ENCODE results near the gene DHRS13. TPM values are rescaled to one million over a fixed set of nuclear protein-coding genes. Genes with fewer than 3 reads are reported as not detected.

DHRS13 gene, protein sequence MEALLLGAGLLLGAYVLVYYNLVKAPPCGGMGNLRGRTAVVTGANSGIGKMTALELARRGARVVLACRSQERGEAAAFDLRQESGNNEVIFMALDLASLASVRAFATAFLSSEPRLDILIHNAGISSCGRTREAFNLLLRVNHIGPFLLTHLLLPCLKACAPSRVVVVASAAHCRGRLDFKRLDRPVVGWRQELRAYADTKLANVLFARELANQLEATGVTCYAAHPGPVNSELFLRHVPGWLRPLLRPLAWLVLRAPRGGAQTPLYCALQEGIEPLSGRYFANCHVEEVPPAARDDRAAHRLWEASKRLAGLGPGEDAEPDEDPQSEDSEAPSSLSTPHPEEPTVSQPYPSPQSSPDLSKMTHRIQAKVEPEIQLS
- polyA plus RNA-seq (ENCODE audit: insufficient read length in 3 of 3) = 10 to 100 TPM; 16.0 to 18.7 (median 17.5) TPM
- long read RNA-seq, donor 1, transcript DHRS13-201 (5 exons, 1,921 nt) = major isoform, 14 of 16 reads
- long read RNA-seq, donor 1, partial matches to known transcripts = 0 of 16 reads
- long read RNA-seq, donor 1, other reads (novel, unspliced or antisense) = 0 of 16 reads
- long read RNA-seq, donor 2, transcript DHRS13-201 (5 exons, 1,921 nt) = major isoform, 10 of 13 reads
- long read RNA-seq, donor 2, partial matches to known transcripts = 0 of 13 reads
- long read RNA-seq, donor 2, other reads (novel, unspliced or antisense) = 0 of 13 reads
- long read RNA-seq, donor 3, transcript DHRS13-201 (5 exons, 1,921 nt) = major isoform, 14 of 16 reads
- long read RNA-seq, donor 3, partial matches to known transcripts = 0 of 16 reads
- long read RNA-seq, donor 3, other reads (novel, unspliced or antisense) = 0 of 16 reads
- long read RNA-seq, donor 4, transcript DHRS13-201 (5 exons, 1,921 nt) = major isoform, 21 of 22 reads
- long read RNA-seq, donor 4, partial matches to known transcripts = 0 of 22 reads
- long read RNA-seq, donor 4, other reads (novel, unspliced or antisense) = 0 of 22 reads
- long read RNA-seq, donor 5, transcript DHRS13-201 (5 exons, 1,921 nt) = major isoform, 7 of 10 reads
- long read RNA-seq, donor 5, partial matches to known transcripts = 0 of 10 reads
- long read RNA-seq, donor 5, other reads (novel, unspliced or antisense) = 0 of 10 reads
- long read RNA-seq, donor 6, transcript DHRS13-201 (5 exons, 1,921 nt) = major isoform, 12 of 13 reads
- long read RNA-seq, donor 6, partial matches to known transcripts = 0 of 13 reads
- long read RNA-seq, donor 6, other reads (novel, unspliced or antisense) = 0 of 13 reads
- long read RNA-seq, donor 7, transcript DHRS13-201 (5 exons, 1,921 nt) = major isoform, 6 of 7 reads
- long read RNA-seq, donor 7, partial matches to known transcripts = 0 of 7 reads
- long read RNA-seq, donor 7, other reads (novel, unspliced or antisense) = 0 of 7 reads
- long read RNA-seq, donor 8, partial matches to known transcripts = 0 of 3 reads
- long read RNA-seq, donor 8, other reads (novel, unspliced or antisense) = 0 of 3 reads
- long read RNA-seq, donor 9, transcript DHRS13-201 (5 exons, 1,921 nt) = major isoform, 18 of 18 reads
- long read RNA-seq, donor 9, partial matches to known transcripts = 0 of 18 reads
- long read RNA-seq, donor 9, other reads (novel, unspliced or antisense) = 0 of 18 reads
- long read RNA-seq, donor 10, transcript DHRS13-201 (5 exons, 1,921 nt) = major isoform, 9 of 12 reads
- long read RNA-seq, donor 10, partial matches to known transcripts = 0 of 12 reads
- long read RNA-seq, donor 10, other reads (novel, unspliced or antisense) = 0 of 12 reads
- long read RNA-seq, donor 11, transcript DHRS13-201 (5 exons, 1,921 nt) = major isoform, 6 of 7 reads
- long read RNA-seq, donor 11, partial matches to known transcripts = 0 of 7 reads
- long read RNA-seq, donor 11, other reads (novel, unspliced or antisense) = 0 of 7 reads
- long read RNA-seq, donor 12, transcript DHRS13-201 (5 exons, 1,921 nt) = major isoform, 17 of 20 reads
- long read RNA-seq, donor 12, partial matches to known transcripts = 0 of 20 reads
- long read RNA-seq, donor 12, other reads (novel, unspliced or antisense) = 0 of 20 reads
- long read RNA-seq, donor 13, transcript DHRS13-201 (5 exons, 1,921 nt) = major isoform, 5 of 7 reads
- long read RNA-seq, donor 13, partial matches to known transcripts = 0 of 7 reads
- long read RNA-seq, donor 13, other reads (novel, unspliced or antisense) = 0 of 7 reads
- long read RNA-seq, donor 14 = 0 reads
- long read RNA-seq, donor 15 = 0 reads
- long read RNA-seq, donor 16, transcript DHRS13-201 (5 exons, 1,921 nt) = major isoform, 11 of 12 reads
- long read RNA-seq, donor 16, partial matches to known transcripts = 0 of 12 reads
- long read RNA-seq, donor 16, other reads (novel, unspliced or antisense) = 0 of 12 reads

DNA sequence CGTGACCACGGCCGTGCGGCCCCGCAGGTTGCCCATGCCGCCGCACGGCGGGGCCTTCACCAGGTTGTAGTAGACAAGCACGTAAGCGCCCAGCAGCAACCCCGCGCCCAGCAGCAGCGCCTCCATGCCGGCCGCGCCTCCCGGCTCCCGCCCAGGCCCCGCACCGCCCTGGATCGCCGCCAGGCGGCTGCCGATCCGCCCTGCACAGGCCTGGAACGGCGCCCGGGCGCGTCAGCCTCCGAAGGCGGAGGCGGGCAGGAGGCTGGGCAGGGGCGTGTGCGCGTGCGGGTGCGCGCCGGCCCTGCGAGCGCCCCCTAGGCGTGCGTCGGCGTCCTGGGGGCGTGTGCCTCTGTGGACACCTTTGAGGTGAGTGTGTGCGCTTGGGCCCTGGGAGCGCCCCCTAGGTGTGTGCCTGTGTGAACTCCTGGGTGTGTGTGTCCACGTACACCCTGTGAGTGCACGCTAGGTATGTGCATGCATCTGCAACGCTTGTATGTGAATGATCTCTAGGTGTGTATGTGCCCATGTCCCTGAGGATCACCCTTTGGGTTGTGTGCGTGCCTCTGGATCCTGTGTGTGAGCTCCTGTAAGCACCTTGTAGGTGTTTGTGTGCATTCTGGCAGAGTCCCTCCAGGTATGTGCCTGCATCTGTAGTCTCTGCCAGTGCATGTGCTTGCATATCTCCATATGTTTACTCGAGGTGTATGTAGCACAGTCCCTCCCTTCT, at the start of gene DHRS13:
Gene DHRS13, minus strand, starts transcription at position 261 of the 727 bp plus-strand sequence. Its CDS starts 135 bp downstream, at position 126.
- DNase-seq = peak; percentile 94

DNA sequence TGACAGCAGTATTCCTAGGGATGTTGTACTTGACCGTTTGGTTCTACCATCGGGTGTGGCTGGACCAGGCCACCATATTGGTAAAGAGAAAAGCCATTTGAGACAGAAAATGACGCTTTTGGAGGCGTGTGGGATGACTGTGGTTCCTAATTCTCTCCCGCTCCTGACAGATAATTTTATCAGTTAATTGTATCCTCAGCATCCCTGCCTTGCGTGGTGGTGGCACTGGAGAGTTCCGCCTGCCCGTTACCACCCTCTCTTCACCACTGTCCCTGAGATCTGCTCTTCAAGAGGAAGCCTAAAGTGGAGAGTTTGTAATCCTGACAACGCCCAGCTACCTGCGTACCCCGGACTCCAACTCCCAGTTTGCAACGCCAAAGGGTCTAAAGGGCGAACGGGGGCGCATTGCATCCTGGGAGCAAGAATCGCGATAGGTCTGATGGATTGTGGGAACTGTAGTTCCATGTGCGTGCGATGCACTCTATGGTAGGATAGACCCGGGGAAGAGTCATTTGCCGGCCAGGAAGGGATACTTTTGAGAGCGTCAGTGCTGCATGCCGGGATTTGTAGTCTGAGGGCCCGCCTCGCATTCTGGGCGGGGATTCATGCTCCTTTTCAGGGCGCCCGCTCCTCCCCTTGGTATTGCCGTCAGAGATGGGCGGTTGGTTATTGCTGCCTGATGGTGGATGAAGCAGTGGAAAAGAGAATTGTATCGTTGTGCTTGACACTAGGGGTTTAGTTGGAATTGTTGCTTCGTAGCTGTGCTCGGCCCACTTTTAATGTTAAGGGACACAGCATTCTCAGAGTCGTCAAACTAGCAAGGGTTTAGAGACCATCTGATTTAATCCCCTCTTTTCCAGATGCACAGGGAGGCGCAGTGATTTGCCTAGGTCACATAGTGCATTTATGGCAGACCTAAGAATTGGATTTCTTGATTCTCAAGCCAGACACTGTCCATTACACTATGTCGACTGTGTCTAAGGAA, 49.4 kb upstream of the DHRS13 start:
- DNase-seq = peak; percentile 99

DNA sequence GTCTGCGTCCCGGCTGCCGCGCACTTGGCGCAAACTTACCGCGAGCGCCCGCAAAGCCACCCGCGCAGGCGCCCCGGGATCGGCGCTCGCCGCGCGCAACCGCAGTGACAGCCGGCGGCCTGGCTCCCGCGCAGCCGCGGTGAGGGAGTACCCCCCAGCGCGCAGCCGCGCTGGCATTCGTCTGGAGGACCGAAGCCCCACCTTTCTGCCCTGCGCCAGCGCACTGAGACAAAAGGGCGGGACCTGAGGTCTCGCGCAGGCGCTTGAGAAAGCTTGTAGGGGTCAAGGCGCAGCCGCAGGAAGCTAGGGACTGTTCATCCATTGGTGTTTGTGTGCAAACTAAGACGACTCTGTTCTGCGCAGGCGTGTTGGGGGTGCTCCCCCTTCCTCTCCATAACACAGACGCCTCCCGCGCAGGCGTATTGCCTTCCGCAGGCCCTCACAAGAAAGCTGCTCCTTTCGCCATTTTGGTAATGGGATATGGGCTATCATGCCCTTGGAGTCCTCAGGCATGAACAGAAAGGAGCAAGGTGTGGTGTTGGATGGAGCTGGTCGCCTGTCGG, 48.6 kb upstream of the DHRS13 start, which contains the start of gene PHF12:
Gene PHF12, minus strand, starts transcription at position 91 of the 563 bp plus-strand sequence. CDS start 558 bp downstream, outside the sequence.
- DNase-seq = peak; percentile 100

DNA sequence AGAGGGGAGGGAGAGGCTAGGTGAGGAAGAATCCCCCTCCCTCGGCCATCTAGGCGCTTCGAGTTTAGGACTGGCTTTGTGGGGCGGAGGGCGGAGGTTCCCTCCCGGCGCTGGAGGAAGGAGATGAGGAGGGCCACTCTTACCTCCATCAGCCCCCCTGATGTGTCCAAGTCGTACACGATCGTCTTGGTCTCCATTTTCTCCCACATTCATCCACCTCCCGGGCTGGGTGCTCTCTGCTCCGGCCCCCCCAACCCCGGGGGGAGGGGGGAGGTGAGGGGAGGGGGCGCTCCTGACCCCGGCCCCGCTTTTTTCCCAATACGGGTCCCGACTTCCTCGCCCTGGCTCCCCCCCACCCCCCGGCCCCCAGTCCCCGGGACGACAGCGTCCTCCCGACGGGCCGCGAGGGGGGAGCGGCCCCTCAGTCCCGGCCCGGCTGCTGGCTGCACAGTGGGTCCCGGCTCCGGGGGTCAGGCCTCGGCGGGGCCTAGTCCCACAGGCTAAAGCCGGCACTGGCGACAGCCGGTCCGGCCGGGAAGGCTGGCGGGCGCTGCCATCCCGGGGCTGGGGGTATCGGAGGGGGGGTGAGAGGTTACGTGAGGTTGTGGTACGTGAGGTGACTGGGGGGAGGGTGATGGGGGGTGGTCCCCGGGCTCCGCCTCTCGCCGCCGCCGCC, 48.0 kb upstream of the DHRS13 start:
- no peak for DNase-seq

DNA sequence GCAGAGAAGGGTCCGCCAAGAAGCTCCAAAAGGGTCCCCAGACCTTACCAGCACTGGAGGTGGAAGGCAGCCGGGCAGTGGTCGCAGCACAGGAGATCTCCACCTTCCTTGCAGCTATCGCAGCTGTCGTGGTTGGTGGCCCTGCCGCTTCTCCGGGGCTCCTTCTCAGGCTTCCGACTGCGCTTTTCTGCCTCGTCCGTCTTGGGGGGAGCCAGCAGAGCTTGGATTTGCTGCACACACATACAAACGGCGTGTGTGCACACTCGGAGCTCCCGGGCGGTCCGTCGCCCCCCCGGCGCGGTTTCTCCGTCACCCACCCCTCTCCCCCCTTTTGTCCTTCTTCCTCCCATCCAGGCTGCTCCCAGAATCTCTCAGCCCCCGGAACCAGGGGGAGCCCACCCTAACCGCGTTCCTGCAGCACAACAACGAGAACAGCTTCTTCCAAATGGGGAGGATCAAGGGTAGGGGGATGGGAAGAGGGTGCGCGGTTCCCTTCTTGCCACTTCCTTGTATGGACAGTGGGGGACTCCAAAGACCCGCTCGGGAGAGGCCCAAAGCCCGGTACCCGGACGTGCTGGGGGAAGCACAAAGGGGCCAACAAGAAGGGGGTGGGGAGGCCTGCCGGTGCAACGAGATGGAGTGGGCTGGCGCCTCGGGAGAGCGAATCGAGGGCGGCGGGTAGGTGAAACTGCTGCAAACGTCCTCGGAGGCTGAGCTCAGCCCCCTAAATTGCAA, 47.3 kb upstream of the DHRS13 start:
- peak; percentile 47 for DNase-seq

DNA sequence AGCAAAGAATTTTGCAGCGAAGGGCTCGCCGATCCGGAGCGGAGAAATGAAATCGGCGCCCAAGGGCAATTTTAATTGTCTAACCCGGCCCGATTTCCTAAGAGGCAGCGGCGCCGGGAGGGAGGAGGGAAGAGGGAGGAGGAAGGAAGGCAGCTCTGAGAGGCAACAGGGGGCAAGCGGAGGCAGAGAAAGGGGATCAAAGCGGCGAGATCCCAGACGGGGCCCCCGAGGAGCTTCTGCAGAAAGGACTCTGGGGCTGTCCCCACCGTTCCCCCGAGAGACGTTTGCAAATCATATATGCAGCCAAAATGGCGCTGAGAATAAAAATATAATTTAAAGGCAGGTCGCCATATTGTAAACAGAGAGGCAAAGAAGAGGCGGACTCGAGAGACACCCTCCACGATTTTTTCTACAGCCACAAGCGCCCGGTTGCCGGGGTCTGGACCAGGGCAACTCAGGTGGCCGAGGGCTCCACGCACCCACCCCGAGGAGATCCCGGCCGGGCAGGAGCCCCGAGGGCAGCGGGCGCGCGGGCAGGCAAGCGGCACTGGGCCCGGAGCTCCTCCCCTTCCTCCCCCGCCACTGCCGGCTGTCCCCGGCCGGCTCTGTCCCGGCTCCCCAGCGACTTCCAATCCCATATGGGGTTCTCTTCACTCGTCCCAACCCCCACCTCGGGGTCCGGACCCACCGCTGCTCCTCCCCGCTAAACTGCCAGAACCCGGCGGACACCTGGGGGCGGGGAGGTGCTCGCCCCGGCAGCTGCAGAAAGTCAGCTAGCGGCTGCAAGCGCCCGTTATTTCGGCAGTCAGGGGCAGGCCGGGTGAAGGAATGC, 46.5 kb upstream of the DHRS13 start:
- peak; percentile 73 for DNase-seq

DNA sequence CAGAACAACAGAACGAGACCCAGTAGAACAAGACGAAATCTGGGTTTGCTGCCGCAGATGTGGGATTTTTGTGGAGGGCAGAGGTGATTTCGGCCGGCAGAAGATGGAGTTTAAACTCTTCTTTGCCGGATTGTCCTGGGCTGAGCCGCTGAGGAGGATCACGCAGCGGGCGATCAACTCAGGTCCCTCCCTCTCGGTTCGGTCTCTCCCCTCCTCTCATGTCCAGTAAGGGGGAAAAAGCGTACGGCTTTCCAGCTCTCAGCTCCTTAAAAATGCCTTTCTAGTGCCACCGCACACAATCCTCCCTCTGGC, 46.0 kb upstream of the DHRS13 start:
- DNase-seq = no peak

DNA sequence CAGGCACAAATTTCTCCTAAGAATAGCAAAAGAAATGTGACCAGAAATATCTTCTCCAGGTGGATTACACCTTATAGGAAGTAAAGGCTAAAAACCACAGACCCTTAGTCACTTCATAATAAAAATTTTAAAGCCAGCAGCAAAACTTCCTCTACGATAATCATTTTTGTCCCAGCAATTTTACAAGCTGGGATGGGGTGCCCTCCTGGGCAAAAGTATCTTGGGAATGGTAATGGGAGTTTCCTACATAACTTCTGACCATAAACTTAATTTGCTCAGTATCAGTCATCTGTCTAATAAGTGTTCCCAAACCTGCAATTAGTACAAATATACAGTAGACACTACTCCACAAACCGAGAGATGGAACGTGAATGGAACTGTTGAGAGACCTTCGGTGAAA, 45.5 kb upstream of the DHRS13 start:
- DNase-seq = no peak

DNA sequence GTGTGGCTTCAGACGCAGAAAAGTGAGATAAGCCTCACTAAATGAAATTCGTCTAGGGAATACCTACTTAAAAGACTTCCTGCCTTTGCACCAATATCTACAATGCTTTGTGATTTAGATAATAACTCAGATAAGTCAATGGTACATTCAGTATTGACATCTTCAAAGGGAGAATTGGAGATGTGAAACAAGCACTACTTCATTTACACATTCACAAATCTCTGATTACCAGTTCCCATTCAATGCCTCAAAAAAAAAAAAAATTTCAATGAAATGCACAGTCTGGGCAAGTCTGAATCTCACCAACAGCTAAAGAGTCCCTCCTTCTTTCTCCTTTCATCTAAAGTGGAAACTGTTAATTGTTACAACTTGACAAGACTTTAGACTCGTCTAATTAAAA, 44.8 kb upstream of the DHRS13 start:
- DNase-seq = no peak

DNA sequence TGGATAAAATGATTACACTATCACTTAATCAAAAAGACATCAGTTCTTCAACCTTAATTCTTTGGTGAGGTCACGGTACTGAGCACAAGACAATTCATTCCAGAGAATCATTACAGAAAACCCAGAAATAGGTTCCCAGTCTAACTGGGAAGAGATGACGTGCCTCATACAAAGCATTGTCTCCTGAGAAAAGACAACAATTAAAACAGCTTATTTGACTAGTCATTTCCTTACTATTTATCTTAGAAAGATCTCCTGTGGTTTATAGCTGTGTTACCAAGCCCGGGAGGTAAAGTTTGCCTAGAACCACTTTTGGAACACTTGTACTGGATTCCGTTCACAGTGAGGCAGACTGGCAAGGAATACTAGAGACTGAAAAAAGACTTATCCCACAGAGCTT, 43.4 kb upstream of the DHRS13 start:
- no peak for DNase-seq

DNA sequence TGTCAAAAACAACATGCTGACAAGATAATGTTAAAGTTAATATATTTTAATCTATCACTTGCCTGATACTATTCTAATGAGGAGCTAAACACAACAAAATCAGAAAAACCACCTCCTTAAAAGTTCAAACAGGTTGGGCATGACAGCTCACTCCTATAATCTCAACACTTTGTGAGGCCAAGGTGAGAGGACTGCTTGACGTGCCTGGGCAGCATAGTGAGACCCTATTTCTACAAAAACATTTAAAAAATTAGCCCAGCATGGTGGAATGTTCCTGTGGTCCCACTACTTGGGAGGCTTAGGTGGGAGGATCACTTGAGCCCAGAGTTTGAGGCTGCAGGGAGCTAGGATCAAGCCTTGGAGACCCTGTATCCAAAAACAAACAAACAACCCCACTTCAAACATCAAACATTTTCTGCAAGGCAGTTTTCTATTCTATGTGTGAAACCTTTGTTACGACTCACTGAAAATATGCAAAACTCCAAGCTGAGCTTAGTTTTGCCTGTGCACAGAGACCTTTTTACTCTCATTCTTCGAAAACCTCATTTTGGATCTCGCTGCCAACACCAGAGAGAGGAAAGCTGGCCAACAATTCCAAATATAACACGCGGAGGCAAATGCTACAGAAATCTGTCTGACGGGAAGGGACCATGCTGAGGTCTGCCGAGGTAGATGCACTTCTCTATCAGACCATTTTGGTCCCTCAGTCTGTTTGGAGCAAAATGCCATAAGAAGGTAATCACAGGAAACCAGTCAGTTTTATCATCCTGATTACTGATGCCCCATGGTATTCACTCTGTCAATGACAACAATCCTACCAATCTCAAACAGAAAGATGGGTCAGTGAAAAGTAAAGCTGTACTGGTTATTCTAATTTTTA, 42.2 kb upstream of the DHRS13 start:
- DNase-seq = no peak

DNA sequence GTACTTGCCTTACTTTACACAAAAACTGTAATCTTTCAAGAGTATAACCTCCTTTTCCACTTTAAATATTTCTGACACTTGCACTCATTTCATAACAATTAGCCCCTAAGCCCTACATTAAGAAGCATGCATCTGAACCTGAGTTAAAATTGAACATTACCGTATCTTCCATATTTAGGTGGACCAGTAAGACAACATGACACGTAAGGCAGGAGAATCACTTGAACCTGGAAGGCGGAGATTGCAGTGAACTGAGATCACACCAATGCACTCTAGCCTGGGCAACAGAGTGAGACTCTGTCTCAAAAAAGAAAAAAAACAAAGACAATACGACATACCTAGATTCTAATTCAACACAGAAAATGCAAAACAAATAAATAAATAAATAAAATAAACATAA, 41.5 kb upstream of the DHRS13 start:
- no peak for DNase-seq

DNA sequence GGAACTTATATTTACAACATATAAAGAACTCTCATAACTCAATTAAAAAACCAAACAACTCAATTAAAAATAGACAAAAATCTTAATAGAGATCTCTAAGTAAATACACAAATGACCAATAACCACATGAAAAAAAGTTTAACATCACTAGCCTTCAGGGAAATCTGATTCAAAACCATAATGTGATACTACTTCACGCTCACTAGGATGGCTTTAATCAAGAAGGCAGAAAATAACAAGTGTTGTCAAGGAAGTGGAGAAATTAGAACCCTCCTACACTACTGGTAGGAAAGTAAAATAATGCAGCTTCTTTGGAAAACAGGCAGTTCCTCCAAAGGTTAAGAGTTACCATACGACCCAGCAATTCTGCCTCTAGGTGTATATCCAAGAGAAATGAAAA, 40.0 kb upstream of the DHRS13 start:
- DNase-seq = no peak

DNA sequence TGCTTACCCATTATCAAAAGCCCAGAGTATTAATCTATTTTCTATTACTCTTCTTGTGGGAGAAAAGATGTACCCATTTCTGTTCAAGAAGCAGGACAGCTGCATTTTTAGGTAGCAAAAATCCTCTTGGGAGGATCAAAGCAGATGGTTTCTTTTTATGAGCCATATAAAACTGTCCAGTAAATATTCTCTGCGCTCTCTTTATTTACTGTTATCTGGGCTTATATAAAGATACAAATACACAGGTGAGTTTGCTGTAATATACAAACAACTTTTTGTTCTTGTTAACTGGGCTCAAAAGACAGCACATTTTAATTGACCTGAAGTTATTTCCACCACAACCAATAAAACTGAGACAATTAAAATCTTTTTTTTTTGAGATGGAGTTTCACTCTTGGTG, 38.4 kb upstream of the DHRS13 start:
- DNase-seq = no peak
